SK-N-SH treated with all-trans-retinoic acid at 6 μM for 48 hours (cell line): ENCODE measurements around the gene KCNMA1.

Experiments
- ATAC-seq: fragments of 200-7000 bp; cut with Tn5 transposase; 3 replicates; pipeline ENCODE4 v1.9.1; 2020; ENCODE audit warnings: mild to moderate bottlenecking, moderate library complexity
- ARNTL ChIP-seq: fragments of 450-650 bp; formaldehyde crosslinking; IDR thresholded peaks from 2 replicates; pipeline ENCODE4 v1.5.0; 2020; ENCODE audit warnings: low read depth, mild to moderate bottlenecking, moderate library complexity, borderline replicate concordance
- BACH2 ChIP-seq: fragments of 250-450 bp; sonication (Bioruptor Pico); IDR thresholded peaks from 2 replicates; pipeline ENCODE4 v1.9.0; 2021; ENCODE audit warnings: mild to moderate bottlenecking, borderline replicate concordance
- CREB5 ChIP-seq: fragments of 250-450 bp; sonication (Bioruptor Pico); IDR thresholded peaks from 2 replicates; pipeline ENCODE4 v1.5.1; 2020; ENCODE audit warnings: low read depth, mild to moderate bottlenecking, moderate library complexity
- CSDC2 ChIP-seq: fragments of 250-450 bp; sonication (Bioruptor Pico); IDR thresholded peaks from 2 replicates; pipeline ENCODE4 v1.5.0; 2020; ENCODE audit warnings: mild to moderate bottlenecking, moderate library complexity
- CSRNP3 ChIP-seq: fragments of 250-450 bp; sonication (Bioruptor Pico); IDR thresholded peaks from 2 replicates; pipeline ENCODE4 v1.5.1; 2021; ENCODE audit warnings: mild to moderate bottlenecking, moderate library complexity
- ESRRG ChIP-seq: fragments of 250-450 bp; sonication (Bioruptor Pico); IDR thresholded peaks from 2 replicates; pipeline ENCODE4 v1.6.1; 2021; ENCODE audit warnings: mild to moderate bottlenecking
- ISL1 ChIP-seq: fragments of 250-450 bp; sonication (Bioruptor Pico); IDR thresholded peaks from 2 replicates; pipeline ENCODE4 v2.1.2; 2022; ENCODE audit warnings: mild to moderate bottlenecking, moderate library complexity
- OSR1 ChIP-seq: fragments of 250-450 bp; sonication (Bioruptor Pico); IDR thresholded peaks from 2 replicates; pipeline ENCODE4 v1.8.0; 2022; ENCODE audit warnings: moderate library complexity, mild to moderate bottlenecking, inconsistent platforms
- RARB ChIP-seq: fragments of 250-450 bp; sonication (Bioruptor Pico); IDR thresholded peaks from 2 replicates; pipeline ENCODE4 v1.8.0; 2021; ENCODE audit warnings: mild to moderate bottlenecking, moderate library complexity
- TCF4 ChIP-seq: fragments of 250-450 bp; sonication (Bioruptor Pico); IDR thresholded peaks from 2 replicates; pipeline ENCODE4 v1.8.0; 2021; ENCODE audit warnings: mild to moderate bottlenecking, moderate library complexity, borderline replicate concordance
- TOX ChIP-seq: fragments of 250-450 bp; sonication (Bioruptor Pico); IDR thresholded peaks from 2 replicates; pipeline ENCODE4 v1.8.0; 2021; ENCODE audit warnings: mild to moderate bottlenecking, moderate library complexity, borderline replicate concordance
- ZC3H10 ChIP-seq: fragments of 250-450 bp; sonication (Bioruptor Pico); IDR thresholded peaks from 2 replicates; pipeline ENCODE4 v1.5.1; 2021; ENCODE audit warnings: mild to moderate bottlenecking, moderate library complexity
- ZFP30 ChIP-seq: fragments of 450-650 bp; formaldehyde crosslinking; IDR thresholded peaks from 2 replicates; pipeline ENCODE4 v1.5.0; 2022; ENCODE audit warnings: mild to moderate bottlenecking, moderate library complexity
- ZNF565 ChIP-seq: fragments of 450-650 bp; formaldehyde crosslinking; conservative IDR thresholded peaks from 2 replicates; pipeline ENCODE4 v1.5.0; 2020; ENCODE audit warnings: low read depth, mild to moderate bottlenecking, moderate library complexity
- ZNF70 ChIP-seq: fragments of 450-650 bp; formaldehyde crosslinking; IDR thresholded peaks from 2 replicates; pipeline ENCODE4 v1.5.0; 2020; ENCODE audit warnings: mild to moderate bottlenecking, moderate library complexity
- TF ChIP-seq, protein P1 (sequence below): fragments of 250-450 bp; sonication (Bioruptor Pico); IDR thresholded peaks from 2 replicates; pipeline ENCODE4 v1.8.0; 2021; ENCODE audit warnings: low read depth, mild to moderate bottlenecking, moderate library complexity, borderline replicate concordance
- TF ChIP-seq, protein P2 (sequence below): fragments of 250-450 bp; sonication (Bioruptor Pico); IDR thresholded peaks from 2 replicates; pipeline ENCODE4 v1.5.0; 2020; ENCODE audit warnings: mild to moderate bottlenecking, moderate library complexity

The KCNMA1 gene

GRCh38 chr10:77207182-77207827 is 430.3 kb downstream of the KCNMA1 start:
- no peak for ATAC-seq
- TF ChIP-seq ARNTL (CRISPR knock-in tag) (no peak), TOX (no peak), CREB5 (CRISPR knock-in tag) (no peak), TCF4 (CRISPR knock-in tag) (no peak), CSRNP3 (no peak)
- TF ChIP-seq, all 23 proteins: peak for 0

DNA sequence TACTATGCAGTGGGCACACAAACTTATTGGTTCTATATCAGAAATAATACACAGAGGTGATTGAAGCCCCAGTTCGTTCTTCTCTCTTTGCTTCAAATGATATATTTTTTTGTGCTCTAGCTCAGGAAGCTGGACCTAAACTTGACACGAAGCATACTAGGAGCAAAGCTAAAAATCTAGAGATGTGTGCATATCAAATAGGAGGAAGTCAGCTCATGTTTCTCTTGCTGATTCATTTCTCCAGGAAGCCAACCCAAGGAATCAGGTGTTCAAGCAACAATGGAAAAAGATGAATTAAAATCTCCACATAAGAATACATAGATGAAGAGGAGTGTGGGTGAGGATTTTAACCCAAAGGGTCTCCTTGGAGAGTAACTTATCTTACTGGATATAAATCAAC is 432.5 kb downstream of the KCNMA1 start:
- TF ChIP-seq ZNF70 (CRISPR knock-in tag) = no peak
- TF ChIP-seq ZC3H10 (CRISPR knock-in tag) = no peak
- TF ChIP-seq ISL1 = no peak
- no peak for TF ChIP-seq RARB (CRISPR knock-in tag)
- TF ChIP-seq, protein P1, sequence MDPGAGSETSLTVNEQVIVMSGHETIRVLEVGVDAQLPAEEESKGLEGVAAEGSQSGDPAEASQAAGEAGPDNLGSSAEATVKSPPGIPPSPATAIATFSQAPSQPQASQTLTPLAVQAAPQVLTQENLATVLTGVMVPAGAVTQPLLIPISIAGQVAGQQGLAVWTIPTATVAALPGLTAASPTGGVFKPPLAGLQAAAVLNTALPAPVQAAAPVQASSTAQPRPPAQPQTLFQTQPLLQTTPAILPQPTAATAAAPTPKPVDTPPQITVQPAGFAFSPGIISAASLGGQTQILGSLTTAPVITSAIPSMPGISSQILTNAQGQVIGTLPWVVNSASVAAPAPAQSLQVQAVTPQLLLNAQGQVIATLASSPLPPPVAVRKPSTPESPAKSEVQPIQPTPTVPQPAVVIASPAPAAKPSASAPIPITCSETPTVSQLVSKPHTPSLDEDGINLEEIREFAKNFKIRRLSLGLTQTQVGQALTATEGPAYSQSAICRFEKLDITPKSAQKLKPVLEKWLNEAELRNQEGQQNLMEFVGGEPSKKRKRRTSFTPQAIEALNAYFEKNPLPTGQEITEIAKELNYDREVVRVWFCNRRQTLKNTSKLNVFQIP (CRISPR knock-in tag) = no peak
- no peak for TF ChIP-seq ZFP30 (CRISPR knock-in tag)
- no peak for ATAC-seq

GRCh38 chr10:77204171-77204570 is 433.4 kb downstream of the KCNMA1 start:
- TF ChIP-seq ESRRG (CRISPR knock-in tag) (no peak), OSR1 (CRISPR knock-in tag) (no peak), ZFP30 (CRISPR knock-in tag) (no peak), BACH2 (CRISPR knock-in tag) (no peak), ARNTL (CRISPR knock-in tag) (no peak), ZNF70 (CRISPR knock-in tag) (no peak), ISL1 (no peak), TOX (no peak)
- no peak for ATAC-seq

- no peak for ATAC-seq
- no peak for TF ChIP-seq CSDC2 (CRISPR knock-in tag)
- TF ChIP-seq ISL1 = no peak
- TF ChIP-seq ZC3H10 (CRISPR knock-in tag) = no peak
- TF ChIP-seq, protein P2, sequence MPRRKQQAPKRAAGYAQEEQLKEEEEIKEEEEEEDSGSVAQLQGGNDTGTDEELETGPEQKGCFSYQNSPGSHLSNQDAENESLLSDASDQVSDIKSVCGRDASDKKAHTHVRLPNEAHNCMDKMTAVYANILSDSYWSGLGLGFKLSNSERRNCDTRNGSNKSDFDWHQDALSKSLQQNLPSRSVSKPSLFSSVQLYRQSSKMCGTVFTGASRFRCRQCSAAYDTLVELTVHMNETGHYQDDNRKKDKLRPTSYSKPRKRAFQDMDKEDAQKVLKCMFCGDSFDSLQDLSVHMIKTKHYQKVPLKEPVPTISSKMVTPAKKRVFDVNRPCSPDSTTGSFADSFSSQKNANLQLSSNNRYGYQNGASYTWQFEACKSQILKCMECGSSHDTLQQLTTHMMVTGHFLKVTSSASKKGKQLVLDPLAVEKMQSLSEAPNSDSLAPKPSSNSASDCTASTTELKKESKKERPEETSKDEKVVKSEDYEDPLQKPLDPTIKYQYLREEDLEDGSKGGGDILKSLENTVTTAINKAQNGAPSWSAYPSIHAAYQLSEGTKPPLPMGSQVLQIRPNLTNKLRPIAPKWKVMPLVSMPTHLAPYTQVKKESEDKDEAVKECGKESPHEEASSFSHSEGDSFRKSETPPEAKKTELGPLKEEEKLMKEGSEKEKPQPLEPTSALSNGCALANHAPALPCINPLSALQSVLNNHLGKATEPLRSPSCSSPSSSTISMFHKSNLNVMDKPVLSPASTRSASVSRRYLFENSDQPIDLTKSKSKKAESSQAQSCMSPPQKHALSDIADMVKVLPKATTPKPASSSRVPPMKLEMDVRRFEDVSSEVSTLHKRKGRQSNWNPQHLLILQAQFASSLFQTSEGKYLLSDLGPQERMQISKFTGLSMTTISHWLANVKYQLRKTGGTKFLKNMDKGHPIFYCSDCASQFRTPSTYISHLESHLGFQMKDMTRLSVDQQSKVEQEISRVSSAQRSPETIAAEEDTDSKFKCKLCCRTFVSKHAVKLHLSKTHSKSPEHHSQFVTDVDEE = no peak
- no peak for TF ChIP-seq CREB5 (CRISPR knock-in tag)
- no peak for TF ChIP-seq ZNF565
Observed at GRCh38 chr10:77202857-77203256, 434.8 kb downstream of the KCNMA1 start.
